Measurements from ENCODE around the gene PPFIBP2.

- TF ChIP-seq POLR2A (IDR thresholded peaks at IDR 0.05) = no peak
- TF ChIP-seq CTCF (IDR thresholded peaks at IDR 0.05) = no peak
- TF ChIP-seq EP300 (IDR thresholded peaks at IDR 0.05) = no peak
- TF ChIP-seq POLR2AphosphoS5 (IDR thresholded peaks at IDR 0.05) = no peak
Measured at GRCh38 chr11:7666292-7666866, 152.6 kb downstream of the PPFIBP2 start.
